ENCODE measurements around the gene MAGI2.

Gene MAGI2

GRCh38 chr7:79412915-79413314 lies 40.6 kb downstream of the MAGI2 start:
- Histone ChIP-seq H3K27ac (ENCODE audit: low read length) (no peak overlapping the region), H3K9me3 (ENCODE audit: control insufficient read depth in 2 of 2, low read length in 2 of 2) (no peaks in the 10 kb centered on the region), H3K4me3 (ENCODE audit: low read length in 2 of 2) (no peak overlapping the region), H3K4me1 (ENCODE audit: control insufficient read depth, insufficient read depth, low read length) (no peaks in the 10 kb centered on the region), H3K27me3 (ENCODE audit: control insufficient read depth in 1 of 2, insufficient read depth in 2 of 2, low read length in 2 of 2) (no peaks in the 10 kb centered on the region), H3K9ac (ENCODE audit: low read length in 2 of 2) (no peak overlapping the region), H3K36me3 (ENCODE audit: control insufficient read depth in 2 of 2, insufficient read depth in 2 of 2, low read length in 2 of 2) (no peaks in the 10 kb centered on the region)

- H3K9me3 ChIP-seq (ENCODE audit: control insufficient read depth in 2 of 2, low read length in 2 of 2), result no peaks in the 10 kb centered on the region
- no peaks in the 10 kb centered on the region for H3K36me3 ChIP-seq (ENCODE audit: control insufficient read depth in 2 of 2, insufficient read depth in 2 of 2, low read length in 2 of 2)
- H3K4me3 ChIP-seq (ENCODE audit: low read length in 2 of 2), result no peak overlapping the region
- H3K27ac ChIP-seq (ENCODE audit: low read length), result no peak overlapping the region
- H3K27me3 ChIP-seq (ENCODE audit: control insufficient read depth in 1 of 2, insufficient read depth in 2 of 2, low read length in 2 of 2), result no peaks in the 10 kb centered on the region
- no peaks in the 10 kb centered on the region for H3K4me1 ChIP-seq (ENCODE audit: control insufficient read depth, insufficient read depth, low read length)
- no peak overlapping the region for H3K9ac ChIP-seq (ENCODE audit: low read length in 2 of 2)
Measured at GRCh38 chr7:79412438-79412837, 41.0 kb downstream of the MAGI2 start.

DNA sequence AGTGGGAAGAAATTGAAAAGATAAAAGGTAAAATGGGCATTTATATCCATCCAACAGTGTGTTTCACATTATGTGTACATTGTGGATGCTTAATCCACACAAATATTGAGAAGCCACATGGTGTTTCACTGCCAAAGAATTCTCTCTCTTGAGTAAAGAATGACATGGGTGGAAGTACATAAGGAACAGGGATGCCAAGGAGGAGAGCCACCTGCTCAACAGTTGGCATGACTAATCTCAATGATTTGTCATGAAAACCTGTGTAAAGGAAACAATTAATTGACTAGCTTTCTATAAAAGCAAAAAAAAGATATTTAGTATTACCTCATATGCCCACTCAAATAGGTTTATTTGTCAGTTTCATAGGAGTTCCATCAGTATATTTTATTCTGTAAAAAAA lies 43.1 kb downstream of the MAGI2 start:
- H3K9me3 ChIP-seq (ENCODE audit: control insufficient read depth in 2 of 2, low read length in 2 of 2), result no peaks in the 10 kb centered on the region
- no peaks in the 10 kb centered on the region for H3K4me1 ChIP-seq (ENCODE audit: control insufficient read depth, insufficient read depth, low read length)
- H3K27ac ChIP-seq (ENCODE audit: low read length), result no peak overlapping the region
- no peaks in the 10 kb centered on the region for H3K27me3 ChIP-seq (ENCODE audit: control insufficient read depth in 1 of 2, insufficient read depth in 2 of 2, low read length in 2 of 2)
- no peak overlapping the region for H3K9ac ChIP-seq (ENCODE audit: low read length in 2 of 2)
- no peaks in the 10 kb centered on the region for H3K36me3 ChIP-seq (ENCODE audit: control insufficient read depth in 2 of 2, insufficient read depth in 2 of 2, low read length in 2 of 2)
- no peak overlapping the region for H3K4me3 ChIP-seq (ENCODE audit: low read length in 2 of 2)

GRCh38 chr7:79407351-79407750 lies 46.1 kb downstream of the MAGI2 start:
- no peaks in the 10 kb centered on the region for H3K27me3 ChIP-seq (ENCODE audit: control insufficient read depth in 1 of 2, insufficient read depth in 2 of 2, low read length in 2 of 2)
- H3K4me1 ChIP-seq (ENCODE audit: control insufficient read depth, insufficient read depth, low read length), result peaks cover 3% of the 10 kb centered on the region
- no peak overlapping the region for H3K4me3 ChIP-seq (ENCODE audit: low read length in 2 of 2)
- H3K9me3 ChIP-seq (ENCODE audit: control insufficient read depth in 2 of 2, low read length in 2 of 2), result no peaks in the 10 kb centered on the region
- no peak overlapping the region for H3K27ac ChIP-seq (ENCODE audit: low read length)
- no peak overlapping the region for H3K9ac ChIP-seq (ENCODE audit: low read length in 2 of 2)
- no peaks in the 10 kb centered on the region for H3K36me3 ChIP-seq (ENCODE audit: control insufficient read depth in 2 of 2, insufficient read depth in 2 of 2, low read length in 2 of 2)

DNA sequence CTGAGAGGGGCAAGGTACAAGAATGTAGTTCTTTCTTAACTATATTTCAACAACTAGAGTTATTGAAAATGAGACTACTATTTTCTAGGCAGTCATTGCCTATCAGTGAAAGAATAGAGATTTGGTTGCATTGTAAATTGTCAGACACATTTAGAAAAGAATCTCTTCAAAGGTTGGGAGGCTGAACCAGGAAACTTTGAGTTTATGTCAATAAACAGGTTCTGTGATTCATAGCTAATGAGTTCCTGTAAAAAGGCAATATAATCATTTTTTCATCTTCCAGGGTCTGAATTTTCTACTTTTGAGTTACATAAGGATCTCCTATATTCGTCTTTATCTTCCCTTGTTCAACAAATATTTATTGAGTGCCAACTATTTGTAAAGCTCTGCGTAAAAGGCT lies 47.1 kb downstream of the MAGI2 start:
- Histone ChIP-seq H3K4me1 (ENCODE audit: control insufficient read depth, insufficient read depth, low read length) (peaks cover 3% of the 10 kb centered on the region), H3K36me3 (ENCODE audit: control insufficient read depth in 2 of 2, insufficient read depth in 2 of 2, low read length in 2 of 2) (no peaks in the 10 kb centered on the region), H3K27me3 (ENCODE audit: control insufficient read depth in 1 of 2, insufficient read depth in 2 of 2, low read length in 2 of 2) (no peaks in the 10 kb centered on the region), H3K9me3 (ENCODE audit: control insufficient read depth in 2 of 2, low read length in 2 of 2) (no peaks in the 10 kb centered on the region), H3K27ac (ENCODE audit: low read length) (no peak overlapping the region), H3K4me3 (ENCODE audit: low read length in 2 of 2) (no peak overlapping the region), H3K9ac (ENCODE audit: low read length in 2 of 2) (no peak overlapping the region)

GRCh38 chr7:79405368-79405767 lies 48.1 kb downstream of the MAGI2 start:
- Histone ChIP-seq H3K36me3 (ENCODE audit: control insufficient read depth in 2 of 2, insufficient read depth in 2 of 2, low read length in 2 of 2) (no peaks in the 10 kb centered on the region), H3K4me3 (ENCODE audit: low read length in 2 of 2) (no peak overlapping the region), H3K27ac (ENCODE audit: low read length) (no peak overlapping the region), H3K9ac (ENCODE audit: low read length in 2 of 2) (no peak overlapping the region), H3K27me3 (ENCODE audit: control insufficient read depth in 1 of 2, insufficient read depth in 2 of 2, low read length in 2 of 2) (no peaks in the 10 kb centered on the region), H3K4me1 (ENCODE audit: control insufficient read depth, insufficient read depth, low read length) (peaks cover 3% of the 10 kb centered on the region), H3K9me3 (ENCODE audit: control insufficient read depth in 2 of 2, low read length in 2 of 2) (no peaks in the 10 kb centered on the region)

DNA sequence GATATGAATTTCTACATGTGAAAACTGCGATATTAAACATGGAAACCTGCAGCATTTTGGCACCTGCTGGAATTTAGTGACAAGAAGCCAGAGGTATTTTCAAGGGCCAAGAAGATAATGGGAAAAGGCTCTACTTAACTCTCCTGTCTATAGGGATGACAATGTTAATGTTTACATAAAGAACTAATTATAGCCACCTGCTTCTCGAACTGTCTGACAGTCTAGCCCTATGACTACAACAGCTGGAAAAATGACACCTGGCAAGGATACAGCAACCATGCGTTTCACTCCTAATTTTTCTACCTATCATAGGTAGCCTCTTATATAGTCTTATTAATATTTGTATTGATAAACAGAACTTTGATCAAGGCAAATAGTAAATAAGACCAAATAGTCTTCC lies 49.6 kb downstream of the MAGI2 start:
- H3K27ac ChIP-seq (ENCODE audit: low read length), result no peak overlapping the region

DNA sequence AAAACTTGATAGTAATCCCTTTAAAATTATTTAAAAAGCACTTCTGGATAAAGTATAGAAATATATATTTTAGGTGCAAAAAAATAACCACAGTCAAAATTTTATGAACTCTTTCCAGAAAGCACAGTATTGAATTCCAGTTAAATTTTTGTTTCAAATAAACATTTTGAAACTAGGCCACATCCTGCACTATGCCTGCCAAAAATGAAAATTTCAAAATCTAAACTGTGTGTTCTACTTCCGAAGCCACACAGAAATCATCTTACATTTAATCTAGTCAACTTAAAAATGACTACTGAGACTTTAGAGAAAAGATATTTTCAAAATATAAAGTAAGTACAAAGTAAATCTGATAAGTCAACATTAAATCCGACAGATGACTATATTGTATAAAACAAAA lies 50.0 kb downstream of the MAGI2 start:
- H3K27me3 ChIP-seq (ENCODE audit: control insufficient read depth in 1 of 2, insufficient read depth in 2 of 2, low read length in 2 of 2), result no peaks in the 10 kb centered on the region
- peaks cover 3% of the 10 kb centered on the region for H3K4me1 ChIP-seq (ENCODE audit: control insufficient read depth, insufficient read depth, low read length)
- no peak overlapping the region for H3K27ac ChIP-seq (ENCODE audit: low read length)
- no peak overlapping the region for H3K9ac ChIP-seq (ENCODE audit: low read length in 2 of 2)
- H3K9me3 ChIP-seq (ENCODE audit: control insufficient read depth in 2 of 2, low read length in 2 of 2), result no peaks in the 10 kb centered on the region
- no peak overlapping the region for H3K4me3 ChIP-seq (ENCODE audit: low read length in 2 of 2)
- no peaks in the 10 kb centered on the region for H3K36me3 ChIP-seq (ENCODE audit: control insufficient read depth in 2 of 2, insufficient read depth in 2 of 2, low read length in 2 of 2)

More for the DNA sequence above, 49.6 kb downstream of the MAGI2 start:
- Histone ChIP-seq H3K4me1 (ENCODE audit: control insufficient read depth, insufficient read depth, low read length) (peaks cover 3% of the 10 kb centered on the region), H3K27me3 (ENCODE audit: control insufficient read depth in 1 of 2, insufficient read depth in 2 of 2, low read length in 2 of 2) (no peaks in the 10 kb centered on the region), H3K36me3 (ENCODE audit: control insufficient read depth in 2 of 2, insufficient read depth in 2 of 2, low read length in 2 of 2) (no peaks in the 10 kb centered on the region), H3K4me3 (ENCODE audit: low read length in 2 of 2) (no peak overlapping the region), H3K9me3 (ENCODE audit: control insufficient read depth in 2 of 2, low read length in 2 of 2) (no peaks in the 10 kb centered on the region), H3K9ac (ENCODE audit: low read length in 2 of 2) (peak overlapping the region in 1 of 2 donors; percentile 2)

- H3K27me3 ChIP-seq (ENCODE audit: control insufficient read depth in 1 of 2, insufficient read depth in 2 of 2, low read length in 2 of 2), result no peaks in the 10 kb centered on the region
- H3K4me1 ChIP-seq (ENCODE audit: control insufficient read depth, insufficient read depth, low read length), result peaks cover 3% of the 10 kb centered on the region
- H3K36me3 ChIP-seq (ENCODE audit: control insufficient read depth in 2 of 2, insufficient read depth in 2 of 2, low read length in 2 of 2), result no peaks in the 10 kb centered on the region
- H3K9ac ChIP-seq (ENCODE audit: low read length in 2 of 2), result no peak overlapping the region
- H3K4me3 ChIP-seq (ENCODE audit: low read length in 2 of 2), result no peak overlapping the region
- H3K9me3 ChIP-seq (ENCODE audit: control insufficient read depth in 2 of 2, low read length in 2 of 2), result no peaks in the 10 kb centered on the region
- H3K27ac ChIP-seq (ENCODE audit: low read length), result no peak overlapping the region
Measured at GRCh38 chr7:79401254-79401653, 52.2 kb downstream of the MAGI2 start.

GRCh38 chr7:79400222-79400621 lies 53.2 kb downstream of the MAGI2 start:
- Histone ChIP-seq H3K27ac (ENCODE audit: low read length) (no peak overlapping the region), H3K4me1 (ENCODE audit: control insufficient read depth, insufficient read depth, low read length) (peaks cover 3% of the 10 kb centered on the region), H3K36me3 (ENCODE audit: control insufficient read depth in 2 of 2, insufficient read depth in 2 of 2, low read length in 2 of 2) (no peaks in the 10 kb centered on the region), H3K4me3 (ENCODE audit: low read length in 2 of 2) (no peak overlapping the region), H3K27me3 (ENCODE audit: control insufficient read depth in 1 of 2, insufficient read depth in 2 of 2, low read length in 2 of 2) (no peaks in the 10 kb centered on the region), H3K9me3 (ENCODE audit: control insufficient read depth in 2 of 2, low read length in 2 of 2) (no peaks in the 10 kb centered on the region), H3K9ac (ENCODE audit: low read length in 2 of 2) (no peak overlapping the region)

DNA sequence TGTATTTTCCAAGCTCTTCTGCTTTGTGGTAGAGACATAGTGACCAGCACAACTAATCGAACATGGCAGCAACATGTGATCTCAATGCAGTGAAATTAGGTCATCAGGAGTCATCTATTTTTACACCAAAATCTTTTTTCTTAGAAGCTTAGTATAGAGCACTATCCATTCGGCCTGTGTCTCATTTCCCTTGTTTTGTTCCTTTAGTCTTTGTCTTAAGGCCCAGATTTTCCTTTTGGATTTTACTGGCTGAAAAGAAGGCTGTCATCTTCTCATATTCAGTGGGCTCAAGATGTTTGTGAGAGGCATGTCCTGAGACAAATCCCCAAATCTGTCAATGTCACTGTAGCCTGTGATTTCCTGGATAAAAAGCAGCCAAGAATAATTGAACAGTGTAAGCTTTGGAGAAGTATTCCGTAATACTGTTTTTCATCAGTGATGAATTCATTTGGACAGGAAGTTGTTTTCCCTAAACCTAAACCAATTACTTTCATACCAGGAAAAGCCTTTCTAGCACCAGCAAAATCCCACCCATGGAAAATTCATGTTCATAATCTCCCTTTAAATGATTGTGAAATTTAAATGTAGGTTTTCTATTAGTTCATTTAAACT lies 55.2 kb downstream of the MAGI2 start:
- Histone ChIP-seq H3K36me3 (ENCODE audit: control insufficient read depth in 2 of 2, insufficient read depth in 2 of 2, low read length in 2 of 2) (no peaks in the 10 kb centered on the region), H3K9me3 (ENCODE audit: control insufficient read depth in 2 of 2, low read length in 2 of 2) (no peaks in the 10 kb centered on the region), H3K4me1 (ENCODE audit: control insufficient read depth, insufficient read depth, low read length) (no peaks in the 10 kb centered on the region), H3K9ac (ENCODE audit: low read length in 2 of 2) (no peak overlapping the region), H3K4me3 (ENCODE audit: low read length in 2 of 2) (no peak overlapping the region), H3K27ac (ENCODE audit: low read length) (no peak overlapping the region), H3K27me3 (ENCODE audit: control insufficient read depth in 1 of 2, insufficient read depth in 2 of 2, low read length in 2 of 2) (no peaks in the 10 kb centered on the region)
